ENCODE data around the gene ARMC9. TPM values are rescaled to one million over a fixed set of nuclear protein-coding genes. Genes with fewer than 3 reads are reported as not detected.

ARMC9 gene, protein sequence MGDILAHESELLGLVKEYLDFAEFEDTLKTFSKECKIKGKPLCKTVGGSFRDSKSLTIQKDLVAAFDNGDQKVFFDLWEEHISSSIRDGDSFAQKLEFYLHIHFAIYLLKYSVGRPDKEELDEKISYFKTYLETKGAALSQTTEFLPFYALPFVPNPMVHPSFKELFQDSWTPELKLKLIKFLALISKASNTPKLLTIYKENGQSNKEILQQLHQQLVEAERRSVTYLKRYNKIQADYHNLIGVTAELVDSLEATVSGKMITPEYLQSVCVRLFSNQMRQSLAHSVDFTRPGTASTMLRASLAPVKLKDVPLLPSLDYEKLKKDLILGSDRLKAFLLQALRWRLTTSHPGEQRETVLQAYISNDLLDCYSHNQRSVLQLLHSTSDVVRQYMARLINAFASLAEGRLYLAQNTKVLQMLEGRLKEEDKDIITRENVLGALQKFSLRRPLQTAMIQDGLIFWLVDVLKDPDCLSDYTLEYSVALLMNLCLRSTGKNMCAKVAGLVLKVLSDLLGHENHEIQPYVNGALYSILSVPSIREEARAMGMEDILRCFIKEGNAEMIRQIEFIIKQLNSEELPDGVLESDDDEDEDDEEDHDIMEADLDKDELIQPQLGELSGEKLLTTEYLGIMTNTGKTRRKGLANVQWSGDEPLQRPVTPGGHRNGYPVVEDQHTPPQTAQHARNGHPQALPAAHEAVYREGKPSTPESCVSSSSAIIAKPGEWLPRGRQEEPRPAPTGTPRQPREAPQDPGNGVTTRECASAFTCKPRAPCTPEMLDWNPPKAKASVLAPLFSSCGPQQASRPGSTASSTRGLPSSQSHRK
- 19.3 and 24.2 TPM in 2 replicates for total RNA-seq
- 13.7 and 16.4 TPM in 2 replicates for polyA plus RNA-seq
- 17.0 and 19.5 TPM in 2 replicates for polyA plus RNA-seq (2011; cell fraction: cytosol; rRNA removed)
- polyA plus RNA-seq (2011; cell fraction: nucleus; rRNA removed) = 24.7 and 27.7 TPM in 2 replicates
- 19.3 TPM in 2 replicates for polyA plus RNA-seq (2012)
- 37.6 and 53.8 TPM in 2 replicates for polyA minus RNA-seq
- 6.8 TPM for polyA minus RNA-seq (2011; cell fraction: cytosol; rRNA and poly(A)+ RNA removed)
- polyA minus RNA-seq (2011; cell fraction: nucleus; rRNA and poly(A)+ RNA removed) = 33.1 and 44.2 TPM in 2 replicates
- Bru-seq, nascent RNA = percentile 56 among the genes with signal in this experiment
- percentile 55 among the genes with signal in this experiment for BruChase-seq, experiment 1, labeled RNA remaining after a 6-hour chase
- BruChase-seq, experiment 2, labeled RNA remaining after a 2-hour chase = percentile 64 among the genes with signal in this experiment
- long read RNA-seq, transcript ARMC9-201 (21 exons, 2,300 nt) = major isoform, 36 of 129 reads
- long read RNA-seq, partial matches to known transcripts = 7 of 129 reads
- long read RNA-seq, other reads (novel, unspliced or antisense) = 85 of 129 reads

DNA sequence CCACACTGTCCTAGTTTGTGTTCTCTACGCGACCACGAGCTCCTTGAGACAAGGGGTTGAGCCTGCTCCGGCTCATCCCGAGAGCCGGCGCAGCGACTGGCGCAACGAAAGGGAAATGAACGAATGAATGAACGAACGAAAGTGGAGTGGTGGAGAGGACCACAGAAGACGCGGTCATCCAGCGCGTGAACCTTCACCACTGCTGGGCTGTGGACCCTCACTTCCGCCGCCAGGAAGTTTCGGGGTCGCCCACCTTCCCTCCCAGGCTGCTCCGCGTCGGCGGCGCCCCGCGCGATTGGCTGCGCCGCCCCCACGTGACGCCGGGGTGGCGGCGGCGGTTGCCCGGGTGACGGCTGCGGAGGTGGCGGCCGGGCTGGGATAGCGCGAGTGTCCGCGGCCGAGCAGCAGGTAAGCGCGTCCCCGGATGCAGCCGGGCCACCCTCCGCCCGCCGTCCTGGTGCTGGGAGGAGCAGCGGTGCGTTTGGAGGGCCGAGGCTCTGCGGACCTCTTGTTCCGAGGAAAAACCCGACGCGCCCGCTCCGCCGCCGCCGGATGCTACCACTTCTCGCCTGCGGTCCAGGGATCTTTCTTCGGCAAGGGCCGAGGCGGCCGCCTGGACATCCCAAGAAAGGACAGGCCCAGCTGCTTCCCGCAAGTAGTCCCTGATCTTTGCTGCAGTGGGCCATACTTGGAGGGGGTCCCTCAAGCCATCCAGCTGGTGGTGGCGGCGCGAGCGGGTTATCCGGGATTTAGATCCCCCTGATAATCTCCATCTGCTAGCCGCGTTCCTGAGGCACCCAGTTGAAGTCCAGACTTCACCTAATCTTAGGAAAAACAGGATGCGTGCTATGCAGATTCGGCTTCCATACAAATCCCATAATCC is at the start of gene ARMC9:
Gene ARMC9, plus strand, starts transcription at position 341 of the 883 bp plus-strand sequence. CDS start 7,608 bp downstream, outside the sequence.
- peak; percentile 68 for DNase-seq (ENCODE audit: low read depth, low spot score)

More for the DNA sequence above, at the start of gene ARMC9:
- Histone ChIP-seq H3K9me1 (replicated peaks; ENCODE audit: control insufficient read depth, extremely low read depth, insufficient read depth, low read length) (no peaks in the 10 kb centered on the region), H3K4me2 (ENCODE audit: insufficient read depth, low read length) (peak within 1 kb of the TSS; percentile 90), H3K9me3 (replicated peaks; ENCODE audit: control insufficient read depth, insufficient read depth, low read length) (no peaks in the 10 kb centered on the region), H4K20me1 (replicated peaks; ENCODE audit: control insufficient read depth, extremely low read depth, insufficient read depth, low read length) (no peaks in the 10 kb centered on the region), H3K9ac (replicated peaks; ENCODE audit: extremely low read depth, insufficient read depth, low read length) (peak within 1 kb of the TSS; percentile 61), H3K4me1 (ENCODE audit: control insufficient read depth, extremely low read depth, insufficient read depth, low read length) (peaks cover 13% of the 10 kb centered on the region), H3K4me3 (replicated peaks in 1 of 3; ENCODE audit: insufficient read depth in 1 of 3, low read depth in 1 of 3, low read length in 3 of 3) (peak within 1 kb of the TSS; percentile 60 to 91 (median 81)), H2AFZ (ENCODE audit: low read depth, low read length) (peak within 1 kb of the TSS; percentile 92), H3K36me3 (ENCODE audit: control insufficient read depth in 2 of 2, extremely low read depth in 1 of 2, insufficient read depth in 2 of 2, low read length in 2 of 2) (no peaks in the 10 kb centered on the region), H3K27me3 (ENCODE audit: control insufficient read depth in 2 of 2, insufficient read depth in 2 of 2, low read length in 2 of 2) (no peaks in the 10 kb centered on the region), H3K27ac (ENCODE audit: insufficient read depth, low read depth, low read length) (peak within 1 kb of the TSS; percentile 0), H3K79me2 (ENCODE audit: control insufficient read depth, insufficient read depth, low read length) (no peaks in the 10 kb centered on the region)
- FAIRE-seq = peak; percentile 77
- peak; percentile 90 for TF ChIP-seq POLR2A (IDR thresholded peaks at IDR 0.05; ENCODE audit: low read depth, low read length)
- peak; percentile 73 for TF ChIP-seq POLR2AphosphoS5 (IDR thresholded peaks at IDR 0.05; ENCODE audit: insufficient read depth, low read depth, low read length)
- TF ChIP-seq GATA2 (IDR thresholded peaks at IDR 0.05; ENCODE audit: insufficient read depth, insufficient read length, low read depth, low read length) = peak; percentile 48
- TF ChIP-seq, protein P1, sequence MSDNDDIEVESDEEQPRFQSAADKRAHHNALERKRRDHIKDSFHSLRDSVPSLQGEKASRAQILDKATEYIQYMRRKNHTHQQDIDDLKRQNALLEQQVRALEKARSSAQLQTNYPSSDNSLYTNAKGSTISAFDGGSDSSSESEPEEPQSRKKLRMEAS (IDR thresholded peaks at IDR 0.05; ENCODE audit: insufficient read depth, insufficient read length) = peak; percentile 65
- TF ChIP-seq MYC (IDR thresholded peaks at IDR 0.05; ENCODE audit: low read depth, low read length) = no peak
- POLR2A ChIA-PET = interaction anchor here (0.7 to 1.1 kb wide), 2 partner anchors 26 to 266 kb away, joined by 3 to 5 read pairs; partner anchors contain the start of gene NCL
- intact Hi-C loops (cut with micrococcal nuclease) = loop anchor here (1.0 kb wide), 1 partner anchor 142 kb away; the partner anchor contains the start of gene PSMD1
- dilution Hi-C loops (cut with MboI; ENCODE audit: extremely low pct_ligation_motif_present, low sequenced_read_pairs) = no loop called here
- TSS peak; percentile 49 for BruUV-seq (replicated peaks)
- CTCF ChIA-PET = interaction anchor here (0.7 to 11.0 kb wide), 6 partner anchors 9 to 214 kb away, joined by 3 to 226 read pairs (median 4); no protein-coding TSS in a partner anchor

Measured in endothelial cell of umbilical vein (primary cell).